Epithelial cell of esophagus (primary cell): ENCODE results near the gene CDKL4.
A peak's percentile ranks its signal among the peaks of the same experiment; 100 is the strongest.

Source experiments
- DNase-seq: peaks from one replicate; pipeline ENCODE4 v3.0.0; 2010; ENCODE audit warnings: low read depth
- H3K4me3 ChIP-seq: 2 replicates; pipeline ENCODE4 v1.5.1; 2011; ENCODE audit warnings: mild to moderate bottlenecking, low read length, control low read depth
- TF ChIP-seq, protein P1 (sequence below): IDR thresholded peaks from 2 replicates; pipeline ENCODE4 v1.5.1; 2011; ENCODE audit warnings: low read depth, mild to moderate bottlenecking, low read length, control low read depth, inconsistent platforms; ENCODE audit not compliant: insufficient read depth; ENCODE audit errors: missing control alignments

Gene CDKL4

DNA sequence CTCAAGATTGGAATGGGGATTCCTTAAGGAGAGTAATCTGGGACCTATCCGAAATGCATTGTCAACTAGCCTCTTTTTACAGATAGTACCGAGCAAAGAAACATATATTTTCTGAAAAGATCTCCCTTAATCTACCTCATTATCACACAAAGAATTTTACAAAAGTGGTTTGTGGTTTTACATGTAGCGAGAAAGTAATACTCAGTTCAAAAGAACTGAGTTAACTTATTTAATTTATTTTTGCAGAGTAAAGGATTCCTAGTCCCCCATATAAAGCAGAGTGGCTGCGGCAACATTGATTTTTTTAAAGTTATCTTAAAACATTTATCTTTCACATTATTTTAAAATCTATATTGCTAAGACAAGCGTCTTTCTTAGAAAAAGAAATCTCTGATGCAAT, 107.0 kb downstream of the CDKL4 start:
- no peak overlapping the region for H3K4me3 ChIP-seq
- no peak for DNase-seq
- TF ChIP-seq, protein P1, sequence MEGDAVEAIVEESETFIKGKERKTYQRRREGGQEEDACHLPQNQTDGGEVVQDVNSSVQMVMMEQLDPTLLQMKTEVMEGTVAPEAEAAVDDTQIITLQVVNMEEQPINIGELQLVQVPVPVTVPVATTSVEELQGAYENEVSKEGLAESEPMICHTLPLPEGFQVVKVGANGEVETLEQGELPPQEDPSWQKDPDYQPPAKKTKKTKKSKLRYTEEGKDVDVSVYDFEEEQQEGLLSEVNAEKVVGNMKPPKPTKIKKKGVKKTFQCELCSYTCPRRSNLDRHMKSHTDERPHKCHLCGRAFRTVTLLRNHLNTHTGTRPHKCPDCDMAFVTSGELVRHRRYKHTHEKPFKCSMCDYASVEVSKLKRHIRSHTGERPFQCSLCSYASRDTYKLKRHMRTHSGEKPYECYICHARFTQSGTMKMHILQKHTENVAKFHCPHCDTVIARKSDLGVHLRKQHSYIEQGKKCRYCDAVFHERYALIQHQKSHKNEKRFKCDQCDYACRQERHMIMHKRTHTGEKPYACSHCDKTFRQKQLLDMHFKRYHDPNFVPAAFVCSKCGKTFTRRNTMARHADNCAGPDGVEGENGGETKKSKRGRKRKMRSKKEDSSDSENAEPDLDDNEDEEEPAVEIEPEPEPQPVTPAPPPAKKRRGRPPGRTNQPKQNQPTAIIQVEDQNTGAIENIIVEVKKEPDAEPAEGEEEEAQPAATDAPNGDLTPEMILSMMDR: no peak

- TF ChIP-seq, protein P1: no peak
- no peak for DNase-seq
- H3K4me3 ChIP-seq: no peak overlapping the region
These were observed 108.0 kb downstream of the CDKL4 start for GRCh38 chr2:39135690-39136259.

DNA sequence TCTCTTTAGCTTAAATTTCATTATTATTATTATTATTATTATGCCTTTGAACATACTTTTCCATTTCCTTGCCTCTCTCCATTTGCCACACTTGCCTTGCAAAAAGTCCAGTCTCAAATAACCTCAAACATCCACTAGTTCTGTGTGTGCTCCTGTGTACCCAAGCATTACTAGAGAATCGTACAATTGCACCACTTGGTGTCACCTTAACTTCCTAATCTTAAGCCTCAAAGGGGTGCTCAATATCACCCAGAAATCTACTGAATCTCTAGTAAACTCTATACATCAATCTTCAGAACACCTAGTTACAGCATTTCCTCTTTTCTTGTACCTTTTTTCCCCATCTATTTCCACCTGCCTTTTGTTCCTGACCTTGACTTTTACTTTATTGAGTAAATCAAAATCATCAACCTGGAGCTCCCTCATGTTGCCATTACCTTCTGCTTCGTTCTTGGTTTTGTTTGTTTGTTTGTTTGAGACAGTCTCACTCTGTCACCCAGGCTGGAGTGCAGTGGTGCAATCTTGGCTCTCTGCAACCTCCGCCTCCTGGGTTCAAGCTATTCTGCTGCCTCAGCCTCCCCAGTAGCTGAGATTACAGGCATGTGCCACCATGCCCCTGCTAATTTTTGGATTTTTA, 110.4 kb downstream of the CDKL4 start:
- DNase-seq: no peak
- TF ChIP-seq, protein P1: no peak
- no peak overlapping the region for H3K4me3 ChIP-seq

DNA sequence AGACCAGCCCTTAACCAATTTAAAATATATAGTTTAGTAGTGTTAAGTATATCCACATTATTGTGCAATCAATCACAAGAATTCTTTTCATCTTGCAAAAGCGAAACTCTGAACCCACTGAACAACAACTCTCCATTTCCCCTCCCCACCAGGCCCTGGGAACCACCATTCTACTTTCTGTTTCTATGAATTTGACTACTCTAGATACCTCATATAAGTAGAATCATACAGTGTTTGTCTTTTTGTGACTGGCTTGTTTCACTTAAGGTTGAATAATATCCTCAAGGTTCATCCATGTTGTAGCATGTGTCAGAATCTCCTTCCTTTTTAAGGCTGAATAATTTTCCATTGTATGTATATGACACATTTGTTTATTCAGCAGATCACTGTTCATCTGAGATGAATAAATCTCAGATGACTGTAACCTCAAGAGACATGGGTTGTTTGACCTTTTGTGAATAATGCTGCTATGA, 114.8 kb downstream of the CDKL4 start:
- peak; percentile 80 for DNase-seq
- TF ChIP-seq, protein P1: no peak
- H3K4me3 ChIP-seq: no peak overlapping the region

- TF ChIP-seq, protein P1: no peak
- peak; percentile 66 for DNase-seq
- no peak overlapping the region for H3K4me3 ChIP-seq
These were observed 115.8 kb downstream of the CDKL4 start for GRCh38 chr2:39127973-39128372.
